ENCODE measurements around the gene C2orf76. TPM values are rescaled to one million over a fixed set of nuclear protein-coding genes. Genes with fewer than 3 reads are reported as not detected.
A peak's percentile ranks its signal among the peaks of the same experiment; 100 is the strongest.

Gene C2orf76
- total and polyA plus RNA-seq, 12 donors = 2.2 to 47.4 (median 16.9) TPM

DNA sequence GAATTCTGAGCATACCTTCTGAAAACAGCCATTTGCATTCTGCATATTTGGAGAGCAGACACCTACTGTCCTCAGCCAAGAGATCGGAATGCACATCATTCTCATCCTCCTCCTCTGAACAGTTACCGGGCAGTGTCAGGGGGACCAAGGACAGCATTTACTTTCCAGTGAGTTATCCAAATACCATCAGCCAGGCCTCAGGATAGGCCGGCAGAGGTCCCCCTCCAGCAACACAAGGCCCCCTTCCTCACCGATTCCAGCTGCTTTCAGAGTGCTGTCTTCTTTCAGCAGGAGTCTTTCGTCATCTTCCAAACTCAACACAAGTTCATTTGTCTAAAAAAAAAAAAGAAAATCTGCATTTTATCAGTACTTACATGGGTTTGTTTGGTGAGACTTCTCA is 55.3 kb downstream of the C2orf76 start:
- 84 to 92% (median 89%) methylated on average over 5 of the region's 5 CpGs for WGBS, 4 donors
- intact Hi-C loops (cut with DNase I) = no loop called here
- no peak overlapping the region for H3K4me3 ChIP-seq

GRCh38 chr2:119308793-119309330 is 57.8 kb downstream of the C2orf76 start:
- Histone ChIP-seq H3K36me3 (replicated peaks in 1 of 2) (no peaks in the 10 kb centered on the region), H3K27me3 (no peaks in the 10 kb centered on the region), H3K4me3 (no peak overlapping the region), H3K27ac (no peak overlapping the region), H3K9me3 (replicated peaks in 1 of 3) (no peaks in the 10 kb centered on the region), H3K4me1 (replicated peaks in 1 of 2) (no peaks in the 10 kb centered on the region)
- WGBS, 4 donors = 52 to 62% (median 59%) methylated on average over 4 of the region's 4 CpGs
- intact Hi-C loops (cut with DNase I) = no loop called here
- TF ChIP-seq, protein P1, sequence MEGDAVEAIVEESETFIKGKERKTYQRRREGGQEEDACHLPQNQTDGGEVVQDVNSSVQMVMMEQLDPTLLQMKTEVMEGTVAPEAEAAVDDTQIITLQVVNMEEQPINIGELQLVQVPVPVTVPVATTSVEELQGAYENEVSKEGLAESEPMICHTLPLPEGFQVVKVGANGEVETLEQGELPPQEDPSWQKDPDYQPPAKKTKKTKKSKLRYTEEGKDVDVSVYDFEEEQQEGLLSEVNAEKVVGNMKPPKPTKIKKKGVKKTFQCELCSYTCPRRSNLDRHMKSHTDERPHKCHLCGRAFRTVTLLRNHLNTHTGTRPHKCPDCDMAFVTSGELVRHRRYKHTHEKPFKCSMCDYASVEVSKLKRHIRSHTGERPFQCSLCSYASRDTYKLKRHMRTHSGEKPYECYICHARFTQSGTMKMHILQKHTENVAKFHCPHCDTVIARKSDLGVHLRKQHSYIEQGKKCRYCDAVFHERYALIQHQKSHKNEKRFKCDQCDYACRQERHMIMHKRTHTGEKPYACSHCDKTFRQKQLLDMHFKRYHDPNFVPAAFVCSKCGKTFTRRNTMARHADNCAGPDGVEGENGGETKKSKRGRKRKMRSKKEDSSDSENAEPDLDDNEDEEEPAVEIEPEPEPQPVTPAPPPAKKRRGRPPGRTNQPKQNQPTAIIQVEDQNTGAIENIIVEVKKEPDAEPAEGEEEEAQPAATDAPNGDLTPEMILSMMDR (IDR thresholded peaks at IDR 0.05) = no peak
- no peak for TF ChIP-seq POLR2A (IDR thresholded peaks at IDR 0.05)
- peak in 1 of 7 donors; percentile 72 for DNase-seq

More for the DNA sequence above, 55.3 kb downstream of the C2orf76 start:
- H3K27me3 ChIP-seq = no peaks in the 10 kb centered on the region
- TF ChIP-seq POLR2A (IDR thresholded peaks at IDR 0.05) = no peak
- TF ChIP-seq, protein P1 (IDR thresholded peaks at IDR 0.05) = no peak
- no peaks in the 10 kb centered on the region for H3K9me3 ChIP-seq (replicated peaks in 1 of 3)
- no peaks in the 10 kb centered on the region for H3K4me1 ChIP-seq (replicated peaks in 1 of 2)
- H3K36me3 ChIP-seq (replicated peaks in 1 of 2) = no peaks in the 10 kb centered on the region
- no peak overlapping the region for H3K27ac ChIP-seq
- no peak for DNase-seq

DNA sequence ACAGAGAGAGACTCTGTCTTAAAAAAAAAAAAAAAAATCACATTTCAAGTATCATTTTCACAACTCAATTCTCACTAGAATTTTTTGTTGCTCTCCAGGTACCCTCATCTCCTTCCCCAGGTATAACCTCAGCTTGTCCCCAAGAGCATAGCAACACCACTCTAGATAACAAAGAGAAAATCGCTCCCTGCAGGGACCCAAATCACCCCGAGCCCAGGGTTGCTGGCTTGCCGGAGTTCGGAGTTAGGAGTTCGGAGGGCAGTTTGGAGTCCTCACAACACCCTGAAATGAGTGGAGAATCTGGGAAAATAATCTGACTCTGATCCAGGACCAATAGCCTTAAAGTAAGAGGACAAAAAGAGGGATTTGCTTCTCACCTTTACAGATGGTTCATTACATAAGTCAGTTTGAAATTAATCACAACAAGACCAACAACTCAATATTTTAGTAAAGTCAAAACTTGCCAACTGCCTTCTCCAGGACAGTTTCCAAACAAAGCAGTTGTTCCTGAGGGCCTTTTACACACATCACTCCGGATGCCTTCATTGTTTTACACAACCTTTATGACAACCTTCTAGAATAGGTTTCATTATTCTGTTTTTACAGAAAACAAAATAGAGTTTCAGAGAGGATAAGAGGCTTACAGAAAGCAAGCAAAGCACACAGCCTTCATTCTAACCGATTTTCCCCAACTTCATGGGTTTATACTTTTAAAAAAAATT is 59.1 kb downstream of the C2orf76 start:
- 90 to 96% (median 92%) methylated on average over 7 of the region's 7 CpGs for WGBS, 4 donors
- intact Hi-C loops (cut with DNase I) = no loop called here
- no peak overlapping the region for H3K4me3 ChIP-seq

DNA sequence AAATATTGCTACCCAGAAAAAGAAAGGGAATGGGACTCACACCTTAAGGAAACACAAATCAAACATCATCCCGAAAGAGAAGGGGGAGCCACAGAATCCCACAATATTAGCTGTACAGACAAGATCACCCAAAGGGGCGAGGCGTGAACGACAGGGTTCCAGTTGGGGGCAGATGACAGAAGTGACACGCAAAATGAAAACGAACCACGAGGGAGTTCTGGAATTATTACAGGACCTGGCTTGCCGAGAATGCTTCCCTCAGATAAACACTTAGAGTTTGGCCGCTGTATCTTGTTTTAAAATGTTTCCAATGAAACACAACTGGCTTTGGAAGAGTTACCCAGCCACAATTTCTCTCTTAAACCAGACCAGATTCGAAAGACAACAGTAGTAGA is 60.4 kb downstream of the C2orf76 start:
- no peak for TF ChIP-seq POLR2A (IDR thresholded peaks at IDR 0.05)
- TF ChIP-seq, protein P1 (IDR thresholded peaks at IDR 0.05) = no peak
- WGBS, 4 donors = 92 to 94% (median 93%) methylated on average over 10 of the region's 10 CpGs
- Histone ChIP-seq H3K4me3 (no peak overlapping the region), H3K27me3 (no peaks in the 10 kb centered on the region), H3K9me3 (replicated peaks in 1 of 3) (no peaks in the 10 kb centered on the region), H3K4me1 (replicated peaks in 1 of 2) (no peaks in the 10 kb centered on the region), H3K36me3 (replicated peaks in 1 of 2) (no peaks in the 10 kb centered on the region), H3K27ac (no peak overlapping the region)
- DNase-seq = no peak
- intact Hi-C loops (cut with DNase I) = no loop called here

More for the DNA sequence above, 59.1 kb downstream of the C2orf76 start:
- TF ChIP-seq POLR2A (IDR thresholded peaks at IDR 0.05) = no peak
- TF ChIP-seq, protein P1 (IDR thresholded peaks at IDR 0.05) = no peak
- Histone ChIP-seq H3K27ac (no peak overlapping the region), H3K27me3 (no peaks in the 10 kb centered on the region), H3K4me1 (replicated peaks in 1 of 2) (no peaks in the 10 kb centered on the region), H3K9me3 (replicated peaks in 1 of 3) (no peaks in the 10 kb centered on the region), H3K36me3 (replicated peaks in 1 of 2) (no peaks in the 10 kb centered on the region)
- no peak for DNase-seq

Data from adrenal gland (tissue), 12 donors.